OCI-LY1 (cell line): Measurements from ENCODE around the gene CHRND.

Experiments
- H2AFZ ChIP-seq: fragments of 200-600 bp; sonication (generic), shearing (Covaris generic); 2 replicates; pipeline ENCODE4 v1.6.0; 2014; ENCODE audit warnings: antibody characterized with exemption, mild to moderate bottlenecking, low read length
- H3F3A ChIP-seq: fragments of 200-600 bp; sonication (generic), shearing (Covaris generic); 2 replicates; pipeline ENCODE4 v1.6.0; 2014; ENCODE audit warnings: mild to moderate bottlenecking, antibody characterized with exemption, low read length, moderate library complexity; ENCODE audit not compliant: insufficient read depth
- H3K27ac ChIP-seq: fragments of 200-600 bp; sonication (generic); 2 replicates; pipeline ENCODE4 v1.5.1; 2014; ENCODE audit warnings: low read length, mixed run types, mild to moderate bottlenecking, low read depth; ENCODE audit not compliant: poor library complexity, severe bottlenecking
- H3K27me3 ChIP-seq: fragments of 200-600 bp; sonication (generic); 2 replicates; pipeline ENCODE4 v1.6.0; 2014; ENCODE audit warnings: antibody characterized with exemption, mild to moderate bottlenecking, low read length, moderate library complexity; ENCODE audit not compliant: insufficient read depth
- H3K36me3 ChIP-seq: fragments of 200-600 bp; sonication (generic); 2 replicates; pipeline ENCODE4 v1.6.1; 2014; ENCODE audit warnings: mild to moderate bottlenecking, antibody characterized with exemption, low read length, moderate library complexity, mixed read lengths; ENCODE audit not compliant: insufficient read depth
- H3K4me1 ChIP-seq: fragments of 200-600 bp; sonication (generic); 2 replicates; pipeline ENCODE4 v1.5.1; 2014; ENCODE audit warnings: mild to moderate bottlenecking, low read length, moderate library complexity; ENCODE audit not compliant: insufficient read depth, severe bottlenecking
- H3K4me2 ChIP-seq: fragments of 200-600 bp; sonication (generic), shearing (Covaris generic); 2 replicates; pipeline ENCODE4 v1.6.1; 2014; ENCODE audit warnings: low read length
- H3K4me3 ChIP-seq: fragments of 200-600 bp; sonication (generic); 2 replicates; pipeline ENCODE4 v1.5.1; 2014; ENCODE audit warnings: low read length, low read depth, mild to moderate bottlenecking, mixed read lengths; ENCODE audit not compliant: poor library complexity, severe bottlenecking
- H3K79me2 ChIP-seq: fragments of 200-600 bp; shearing (Covaris generic); 2 replicates; pipeline ENCODE4 v1.6.1; 2016; ENCODE audit warnings: mixed run types, low read length, mixed read lengths; ENCODE audit not compliant: insufficient read depth
- H3K9ac ChIP-seq: fragments of 200-600 bp; sonication (generic), shearing (Covaris generic); 2 replicates; pipeline ENCODE4 v1.6.1; 2014; ENCODE audit warnings: mild to moderate bottlenecking, low read length, mixed read lengths
- H3K9me2 ChIP-seq: fragments of 200-600 bp; sonication (generic), shearing (Covaris generic); 2 replicates; pipeline ENCODE4 v1.6.1; 2014; ENCODE audit warnings: low read depth, mild to moderate bottlenecking, low read length, mixed read lengths
- H3K9me3 ChIP-seq: fragments of 200-600 bp; shearing (Covaris generic); 2 replicates; pipeline ENCODE4 v1.6.1; 2014; ENCODE audit warnings: low read length, mixed read lengths
- H4K20me1 ChIP-seq: fragments of 200-600 bp; sonication (generic), shearing (Covaris generic); 2 replicates; pipeline ENCODE4 v1.6.0; 2016; ENCODE audit warnings: mild to moderate bottlenecking, low read length; ENCODE audit not compliant: insufficient read depth
- CTCF ChIP-seq: fragments of 200-600 bp; sonication (generic), shearing (Covaris generic); IDR thresholded peaks from 2 replicates; pipeline ENCODE4 v1.5.1; 2017; ENCODE audit warnings: mild to moderate bottlenecking, antibody characterized with exemption, low read length, moderate library complexity, mixed read lengths
- EZH2 ChIP-seq: fragments of 200-600 bp; sonication (generic), shearing (Covaris generic); IDR thresholded peaks from 2 replicates; pipeline ENCODE4 v1.8.0; 2017; ENCODE audit warnings: borderline replicate concordance, mixed run types, mild to moderate bottlenecking, antibody characterized with exemption, low read length, moderate library complexity, mixed read lengths

CHRND gene

GRCh38 chr2:232533944-232534710, 8.2 kb downstream of the CHRND start:
- Histone ChIP-seq H4K20me1 (no peaks in the 10 kb centered on the region), H3K79me2 (no peaks in the 10 kb centered on the region), H3K9me2 (no peaks in the 10 kb centered on the region), H3F3A (no peaks in the 10 kb centered on the region), H3K4me3 (no peak overlapping the region), H2AFZ (no peak overlapping the region), H3K36me3 (no peaks in the 10 kb centered on the region), H3K9me3 (no peaks in the 10 kb centered on the region), H3K27ac (no peak overlapping the region), H3K27me3 (peaks cover 15% of the 10 kb centered on the region; the same call in 1 of the 2 replicates), H3K9ac (no peak overlapping the region), H3K4me2 (no peak overlapping the region), H3K4me1 (peaks cover 8% of the 10 kb centered on the region)
- no peak for TF ChIP-seq CTCF
- no peak for TF ChIP-seq EZH2

- no peak overlapping the region for H3K4me2 ChIP-seq
- no peak overlapping the region for H2AFZ ChIP-seq
- H3K36me3 ChIP-seq: no peaks in the 10 kb centered on the region
- TF ChIP-seq EZH2: no peak
- TF ChIP-seq CTCF: no peak
- no peaks in the 10 kb centered on the region for H3K9me2 ChIP-seq
- H3K27ac ChIP-seq: no peak overlapping the region
- no peak overlapping the region for H3K4me3 ChIP-seq
- H3K79me2 ChIP-seq: no peaks in the 10 kb centered on the region
- H3K4me1 ChIP-seq: peaks cover 8% of the 10 kb centered on the region
- no peaks in the 10 kb centered on the region for H4K20me1 ChIP-seq
- H3F3A ChIP-seq: no peaks in the 10 kb centered on the region
- H3K9ac ChIP-seq: no peak overlapping the region
- H3K27me3 ChIP-seq: peaks cover 15% of the 10 kb centered on the region; the same call in 1 of the 2 replicates
- no peaks in the 10 kb centered on the region for H3K9me3 ChIP-seq
These were observed 9.1 kb downstream of the CHRND start for GRCh38 chr2:232534940-232535651.

GRCh38 chr2:232535761-232536530, 10.0 kb downstream of the CHRND start:
- H3K36me3 ChIP-seq: no peaks in the 10 kb centered on the region
- H3K4me1 ChIP-seq: peaks cover 8% of the 10 kb centered on the region
- no peaks in the 10 kb centered on the region for H3K79me2 ChIP-seq
- H3K4me3 ChIP-seq: no peak overlapping the region
- TF ChIP-seq CTCF (no peak), EZH2 (no peak)
- no peaks in the 10 kb centered on the region for H4K20me1 ChIP-seq
- no peak overlapping the region for H3K4me2 ChIP-seq
- no peaks in the 10 kb centered on the region for H3K9me2 ChIP-seq
- H3K9ac ChIP-seq: no peak overlapping the region
- no peaks in the 10 kb centered on the region for H3K9me3 ChIP-seq
- H2AFZ ChIP-seq: no peak overlapping the region
- no peak overlapping the region for H3K27ac ChIP-seq
- H3F3A ChIP-seq: no peaks in the 10 kb centered on the region
- peaks cover 9% of the 10 kb centered on the region; the same call in 1 of the 2 replicates for H3K27me3 ChIP-seq
